ENCODE results near the gene TSPAN5. TPM values are rescaled to one million over a fixed set of nuclear protein-coding genes. Genes with fewer than 3 reads are reported as not detected.
"Not testable (repeated sequence)": the region's sequence is repeated elsewhere in the genome, so short reads cannot be mapped to it uniquely, and the experiment has no call there.

The TSPAN5 gene
- total RNA-seq (1 to 10 TPM; 8.6 to 8.7 TPM), polyA plus RNA-seq (1 to 10 TPM; 2.6 to 9.9 TPM)
- long read RNA-seq, donor 1, partial matches to known transcripts = 0 of 21 reads
- long read RNA-seq, donor 1, other reads (novel, unspliced or antisense) = 17 of 21 reads
- long read RNA-seq, donor 2, transcript TSPAN5-201 (8 exons, 3,365 nt) = major isoform, 12 of 24 reads
- long read RNA-seq, donor 2, partial matches to known transcripts = 0 of 24 reads
- long read RNA-seq, donor 2, other reads (novel, unspliced or antisense) = 11 of 24 reads

DNA sequence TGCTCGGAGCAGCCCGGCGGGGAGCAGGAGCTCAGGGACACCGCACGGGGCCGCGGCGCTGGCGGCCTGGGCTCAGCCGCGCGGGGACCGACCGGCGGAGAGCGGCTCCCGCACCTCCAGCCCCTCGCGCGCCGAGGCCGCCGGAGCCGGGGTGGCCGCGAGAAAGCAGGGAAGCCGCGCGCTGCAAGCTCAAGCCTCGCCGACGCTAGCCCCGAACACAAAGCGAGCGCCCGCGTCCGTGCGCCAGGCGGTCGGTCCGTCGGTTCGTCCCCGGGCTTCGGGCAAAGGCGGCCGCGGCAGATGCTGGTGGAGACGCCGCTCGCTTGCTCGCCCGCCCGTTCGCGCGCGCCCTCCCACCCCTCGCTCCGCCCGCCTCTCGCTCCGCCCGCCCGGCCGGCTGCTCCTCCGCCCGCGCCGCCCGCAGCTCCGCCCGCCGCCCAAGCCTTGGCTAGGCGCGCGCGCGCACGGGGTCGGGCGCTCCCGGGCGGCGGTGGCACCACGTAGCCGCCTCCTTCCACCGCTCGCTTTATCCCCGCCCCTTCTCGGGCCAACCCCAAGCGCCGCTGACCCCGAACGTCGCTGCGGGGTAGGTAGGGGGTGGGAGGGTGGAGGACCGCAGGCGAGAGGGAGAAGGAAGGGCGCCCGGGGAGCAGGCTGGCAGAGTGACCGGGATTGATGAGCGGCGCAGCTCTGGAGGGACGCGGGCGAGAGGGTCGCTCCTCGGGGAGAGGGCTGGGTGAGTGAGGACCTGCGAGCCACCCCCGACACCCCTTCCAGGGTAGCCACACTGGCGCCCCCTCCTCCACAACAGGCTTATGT is at the start of gene TSPAN5:
TSPAN5 (minus strand) TSS at position 325 of the 819 bp plus-strand sequence.
- ATAC-seq (ENCODE audit: low FRiP score) (peak; percentile 94), DNase-seq (peak; percentile 89 to 93)
- peak within 1 kb of the TSS; percentile 46 to 67 for H3K4me3 ChIP-seq (ENCODE audit: low read length in 2 of 2)
- WGBS, 2 donors = 0 to 1% methylated on average over 70 to 113 of the region's 113 CpGs
- H3K9me3 ChIP-seq (ENCODE audit: control insufficient read depth, low read length) = no peaks in the 10 kb centered on the region
- H3K4me1 ChIP-seq (ENCODE audit: control insufficient read depth in 1 of 2, insufficient read depth in 2 of 2, low read length in 2 of 2) = no peaks in the 10 kb centered on the region
- peak within 1 kb of the TSS; percentile 0 to 69 for H3K27ac ChIP-seq (ENCODE audit: low read depth in 1 of 2, low read length in 2 of 2)
- no peaks in the 10 kb centered on the region for H3K27me3 ChIP-seq (ENCODE audit: control insufficient read depth in 1 of 2, insufficient read depth in 2 of 2, low read length in 1 of 2)
- H3K36me3 ChIP-seq (ENCODE audit: control insufficient read depth in 1 of 2, insufficient read depth in 2 of 2, low read length in 1 of 2) = no peaks in the 10 kb centered on the region
- intact Hi-C loops (cut with DNase I) = loop anchor here in 1 of 2 donors (2.0 to 5.0 kb wide), 3 partner anchors 32 to 269 kb away; partner anchors contain the start of gene EIF4E

DNA sequence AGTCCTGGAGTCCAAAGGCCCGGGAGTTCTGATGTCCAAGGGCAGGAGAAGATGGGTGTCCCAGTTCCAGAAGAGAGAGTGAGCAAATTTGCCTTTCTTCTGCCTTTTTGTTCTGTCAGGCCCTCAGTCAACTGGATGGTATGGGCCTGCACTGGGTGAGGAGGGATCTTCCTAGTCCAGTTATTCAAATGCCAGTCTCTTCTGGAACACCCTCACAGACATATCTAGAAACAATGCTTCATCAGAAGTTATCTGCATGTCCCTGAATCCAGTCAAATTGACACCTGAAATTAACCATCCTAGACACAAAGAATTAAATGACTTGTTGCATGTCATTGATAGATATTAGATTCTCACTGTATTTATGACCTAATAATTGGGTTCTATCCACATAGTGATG is 48.5 kb upstream of the TSPAN5 start:
- Histone ChIP-seq H3K4me1 (ENCODE audit: control insufficient read depth in 1 of 2, insufficient read depth in 2 of 2, low read length in 2 of 2) (no peaks in the 10 kb centered on the region), H3K27me3 (ENCODE audit: control insufficient read depth in 1 of 2, insufficient read depth in 2 of 2, low read length in 1 of 2) (no peaks in the 10 kb centered on the region), H3K36me3 (ENCODE audit: control insufficient read depth in 1 of 2, insufficient read depth in 2 of 2, low read length in 1 of 2) (no peaks in the 10 kb centered on the region), H3K4me3 (ENCODE audit: low read length in 2 of 2) (no peak overlapping the region), H3K27ac (ENCODE audit: low read depth in 1 of 2, low read length in 2 of 2) (no peak overlapping the region), H3K9me3 (ENCODE audit: control insufficient read depth, low read length) (peaks cover 2% of the 10 kb centered on the region)
- intact Hi-C loops (cut with DNase I) = no loop called here
- DNase-seq (no peak), ATAC-seq (ENCODE audit: low FRiP score) (no peak)
- WGBS, 2 donors = 56 to 67% methylated on average over 1 of the region's 1 CpG

DNA sequence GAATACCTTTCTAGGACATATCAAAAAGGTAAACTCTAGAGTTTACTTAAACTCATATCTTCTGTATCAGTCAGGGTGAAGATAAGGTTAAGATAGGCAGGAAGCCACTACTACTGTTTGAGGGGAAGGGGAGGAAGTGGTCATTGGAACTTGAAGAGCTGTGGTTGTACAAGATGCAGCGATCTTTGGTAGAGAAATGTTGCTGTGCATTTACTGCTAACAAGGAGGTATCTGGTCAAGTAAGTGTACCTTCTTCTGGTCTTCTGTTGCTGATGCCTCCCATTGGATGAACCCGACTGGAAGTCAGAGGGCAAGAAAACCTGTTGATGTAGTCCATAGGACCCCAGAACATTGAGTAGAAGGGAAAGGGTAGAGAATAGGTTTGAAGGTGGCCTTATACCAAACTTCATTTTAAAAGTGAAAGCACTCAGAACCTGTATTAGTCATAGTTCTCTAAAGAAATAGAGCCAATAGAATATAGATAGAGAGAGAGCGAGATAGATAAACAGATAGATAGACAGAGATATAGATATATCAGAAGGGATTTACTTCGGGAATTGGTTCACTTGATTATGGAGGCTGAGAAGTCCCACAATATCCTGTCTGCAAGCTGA is 47.9 kb upstream of the TSPAN5 start:
- Histone ChIP-seq H3K9me3 (ENCODE audit: control insufficient read depth, low read length) (peaks cover 2% of the 10 kb centered on the region), H3K36me3 (ENCODE audit: control insufficient read depth in 1 of 2, insufficient read depth in 2 of 2, low read length in 1 of 2) (no peaks in the 10 kb centered on the region), H3K4me3 (ENCODE audit: low read length in 2 of 2) (no peak overlapping the region), H3K27me3 (ENCODE audit: control insufficient read depth in 1 of 2, insufficient read depth in 2 of 2, low read length in 1 of 2) (no peaks in the 10 kb centered on the region), H3K4me1 (ENCODE audit: control insufficient read depth in 1 of 2, insufficient read depth in 2 of 2, low read length in 2 of 2) (no peaks in the 10 kb centered on the region), H3K27ac (ENCODE audit: low read depth in 1 of 2, low read length in 2 of 2) (no peak overlapping the region)
- 84 to 87% methylated on average over 4 of the region's 4 CpGs for WGBS, 2 donors
- ATAC-seq (ENCODE audit: low FRiP score) = no peak
- DNase-seq = no peak
- intact Hi-C loops (cut with DNase I) = no loop called here

DNA sequence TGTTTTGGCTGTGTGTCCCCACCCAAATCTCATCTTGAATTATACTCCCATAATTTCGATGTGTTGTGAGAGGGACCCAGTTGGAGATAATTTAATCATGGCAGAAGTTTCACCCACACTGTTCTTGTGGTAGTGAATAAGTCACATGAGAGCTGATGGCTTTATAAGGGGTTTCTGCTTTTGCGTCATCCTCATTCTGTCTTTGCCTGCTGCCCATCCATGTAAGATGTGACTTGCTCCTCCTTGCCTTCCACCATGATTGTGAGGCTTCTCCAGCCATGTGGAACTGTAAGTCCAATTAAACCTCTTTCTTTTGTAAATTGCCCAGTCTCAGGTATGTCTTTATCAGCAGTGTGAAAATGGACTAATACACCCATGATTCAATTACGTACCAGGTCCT is 47.2 kb upstream of the TSPAN5 start:
- H3K27me3 ChIP-seq (ENCODE audit: control insufficient read depth in 1 of 2, insufficient read depth in 2 of 2, low read length in 1 of 2); H3K27ac ChIP-seq (ENCODE audit: low read depth in 1 of 2, low read length in 2 of 2); DNase-seq; H3K36me3 ChIP-seq (ENCODE audit: control insufficient read depth in 1 of 2, insufficient read depth in 2 of 2, low read length in 1 of 2); H3K4me1 ChIP-seq (ENCODE audit: control insufficient read depth in 1 of 2, insufficient read depth in 2 of 2, low read length in 2 of 2); intact Hi-C loops (cut with DNase I); H3K9me3 ChIP-seq (ENCODE audit: control insufficient read depth, low read length); ATAC-seq (ENCODE audit: low FRiP score); H3K4me3 ChIP-seq (ENCODE audit: low read length in 2 of 2): not testable (repeated sequence)
- WGBS, 2 donors = 89 to 94% methylated on average over 3 of the region's 3 CpGs

DNA sequence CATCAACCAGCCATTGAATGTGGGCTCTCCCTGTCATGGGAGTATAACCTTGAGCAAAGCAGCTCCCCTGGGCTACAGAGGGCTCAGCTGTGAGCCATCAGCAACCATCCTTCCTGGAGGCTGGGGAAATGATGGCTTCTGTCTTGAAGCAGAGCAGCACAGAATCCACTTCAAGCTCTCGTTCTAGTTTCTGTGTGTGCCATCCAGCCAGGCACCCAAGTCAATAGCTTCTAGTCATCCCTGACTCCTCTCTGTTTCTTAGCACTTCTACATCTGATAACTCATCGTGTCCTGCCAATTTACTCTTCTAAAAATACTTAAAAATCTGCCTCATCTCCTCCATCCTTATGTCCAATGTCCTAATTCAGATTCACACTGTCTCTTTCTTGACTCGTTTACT is 42.2 kb upstream of the TSPAN5 start:
- Histone ChIP-seq H3K27me3 (ENCODE audit: control insufficient read depth in 1 of 2, insufficient read depth in 2 of 2, low read length in 1 of 2) (peaks cover 0 to 1% of the 10 kb centered on the region in 2 donors), H3K27ac (ENCODE audit: low read depth in 1 of 2, low read length in 2 of 2) (no peak overlapping the region), H3K4me3 (ENCODE audit: low read length in 2 of 2) (no peak overlapping the region), H3K4me1 (ENCODE audit: control insufficient read depth in 1 of 2, insufficient read depth in 2 of 2, low read length in 2 of 2) (no peaks in the 10 kb centered on the region), H3K9me3 (ENCODE audit: control insufficient read depth, low read length) (peaks cover 7% of the 10 kb centered on the region), H3K36me3 (ENCODE audit: control insufficient read depth in 1 of 2, insufficient read depth in 2 of 2, low read length in 1 of 2) (no peaks in the 10 kb centered on the region)
- 78 to 80% methylated on average over 3 of the region's 3 CpGs for WGBS, 2 donors
- intact Hi-C loops (cut with DNase I) = no loop called here
- DNase-seq = no peak
- no peak for ATAC-seq (ENCODE audit: low FRiP score)

DNA sequence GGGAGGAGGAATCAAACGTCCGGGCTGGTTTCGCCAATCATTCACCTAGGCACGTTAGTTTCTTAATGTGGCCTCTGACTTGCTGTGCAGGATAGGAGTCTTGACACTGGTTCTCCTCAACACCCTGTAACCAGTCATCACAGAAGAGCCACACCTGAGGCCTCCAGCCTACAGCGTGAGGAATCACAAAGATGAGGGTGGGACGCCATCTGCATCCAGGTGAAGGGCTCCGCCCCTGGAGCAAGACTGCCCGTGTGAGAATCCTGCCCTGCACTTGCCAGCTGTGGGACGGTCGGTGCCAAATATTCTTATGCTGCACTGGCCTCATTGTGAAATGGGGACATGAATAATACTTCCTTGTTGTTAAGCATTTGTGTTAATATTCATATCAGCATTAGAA is 35.7 kb upstream of the TSPAN5 start:
- peaks cover 0 to 1% of the 10 kb centered on the region in 2 donors for H3K27me3 ChIP-seq (ENCODE audit: control insufficient read depth in 1 of 2, insufficient read depth in 2 of 2, low read length in 1 of 2)
- H3K27ac ChIP-seq (ENCODE audit: low read depth in 1 of 2, low read length in 2 of 2) = no peak overlapping the region
- no peak for ATAC-seq (ENCODE audit: low FRiP score)
- 87 to 89% methylated on average over 10 of the region's 10 CpGs for WGBS, 2 donors
- no peaks in the 10 kb centered on the region for H3K36me3 ChIP-seq (ENCODE audit: control insufficient read depth in 1 of 2, insufficient read depth in 2 of 2, low read length in 1 of 2)
- intact Hi-C loops (cut with DNase I) = no loop called here
- H3K4me1 ChIP-seq (ENCODE audit: control insufficient read depth in 1 of 2, insufficient read depth in 2 of 2, low read length in 2 of 2) = no peaks in the 10 kb centered on the region
- DNase-seq = no peak
- H3K4me3 ChIP-seq (ENCODE audit: low read length in 2 of 2) = no peak overlapping the region
- H3K9me3 ChIP-seq (ENCODE audit: control insufficient read depth, low read length) = peaks cover 3% of the 10 kb centered on the region

DNA sequence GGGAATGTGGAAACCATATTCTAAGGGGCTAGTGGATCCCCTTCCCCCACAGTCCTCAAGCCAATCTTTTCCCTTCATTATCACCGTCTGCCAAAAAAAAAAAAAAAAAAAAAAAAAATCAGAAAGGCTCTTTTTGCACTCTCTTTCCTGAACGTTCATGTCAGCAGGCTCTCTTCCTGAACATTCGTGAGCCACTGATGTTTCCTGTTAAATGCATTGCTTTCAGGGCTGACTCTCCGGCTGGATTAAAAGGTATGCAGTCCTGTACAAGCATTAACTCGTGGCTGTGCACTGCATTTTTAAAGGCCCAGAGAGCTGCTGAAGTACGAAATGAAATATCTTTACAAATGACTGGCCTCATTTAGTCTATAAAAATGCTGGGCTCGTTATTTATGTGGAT is 34.0 kb upstream of the TSPAN5 start:
- 24 to 28% methylated on average over 7 of the region's 7 CpGs for WGBS, 2 donors
- peaks cover 1% of the 10 kb centered on the region for H3K9me3 ChIP-seq (ENCODE audit: control insufficient read depth, low read length)
- no peak overlapping the region for H3K27ac ChIP-seq (ENCODE audit: low read depth in 1 of 2, low read length in 2 of 2)

DNA sequence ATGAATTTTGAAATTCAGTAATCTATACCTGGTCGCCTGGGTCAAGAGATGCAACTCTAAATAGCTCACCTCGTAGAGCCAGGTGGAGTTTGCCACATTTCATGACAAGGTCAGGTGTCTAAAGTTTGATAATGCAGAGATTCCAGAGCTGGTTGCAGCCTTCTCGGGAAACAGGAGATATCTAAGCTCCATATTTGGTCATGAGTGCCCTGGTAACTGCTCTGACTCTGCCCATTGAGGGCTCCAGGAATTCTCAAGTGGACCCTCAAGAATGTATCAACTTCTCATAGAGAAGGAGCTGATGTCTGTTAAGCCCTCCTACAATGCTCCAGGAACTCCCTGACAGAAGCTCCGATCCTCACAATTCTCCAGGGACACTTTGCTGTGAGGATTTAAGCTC is 33.2 kb upstream of the TSPAN5 start:
- no peak overlapping the region for H3K27ac ChIP-seq (ENCODE audit: low read depth in 1 of 2, low read length in 2 of 2)
- intact Hi-C loops (cut with DNase I) = no loop called here
- H3K9me3 ChIP-seq (ENCODE audit: control insufficient read depth, low read length) = no peaks in the 10 kb centered on the region
- DNase-seq (no peak), ATAC-seq (ENCODE audit: low FRiP score) (no peak)
- H3K4me3 ChIP-seq (ENCODE audit: low read length in 2 of 2) = no peak overlapping the region
- peaks cover 0 to 4% of the 10 kb centered on the region in 2 donors for H3K27me3 ChIP-seq (ENCODE audit: control insufficient read depth in 1 of 2, insufficient read depth in 2 of 2, low read length in 1 of 2)
- H3K36me3 ChIP-seq (ENCODE audit: control insufficient read depth in 1 of 2, insufficient read depth in 2 of 2, low read length in 1 of 2) = no peaks in the 10 kb centered on the region
- H3K4me1 ChIP-seq (ENCODE audit: control insufficient read depth in 1 of 2, insufficient read depth in 2 of 2, low read length in 2 of 2) = no peaks in the 10 kb centered on the region
- WGBS, 2 donors = 75 to 76% methylated on average over 4 of the region's 4 CpGs

More for the DNA sequence above, 34.0 kb upstream of the TSPAN5 start:
- ATAC-seq (ENCODE audit: low FRiP score) (no peak), DNase-seq (no peak)
- no peak overlapping the region for H3K4me3 ChIP-seq (ENCODE audit: low read length in 2 of 2)
- H3K36me3 ChIP-seq (ENCODE audit: control insufficient read depth in 1 of 2, insufficient read depth in 2 of 2, low read length in 1 of 2) = no peaks in the 10 kb centered on the region
- peaks cover 0 to 4% of the 10 kb centered on the region in 2 donors for H3K27me3 ChIP-seq (ENCODE audit: control insufficient read depth in 1 of 2, insufficient read depth in 2 of 2, low read length in 1 of 2)
- intact Hi-C loops (cut with DNase I) = no loop called here
- no peaks in the 10 kb centered on the region for H3K4me1 ChIP-seq (ENCODE audit: control insufficient read depth in 1 of 2, insufficient read depth in 2 of 2, low read length in 2 of 2)

All from aorta (tissue), 5 donors.